AG10803 (cell line): Measurements from ENCODE around the gene PIK3CD.
"Not testable (repeated sequence)": the region's sequence is repeated elsewhere in the genome, so short reads cannot be mapped to it uniquely, and the experiment has no call there.

Experiments
- DNase-seq: peaks from one replicate; pipeline ENCODE4 v3.0.0; 2010; ENCODE audit warnings: low read depth
- H3K4me3 ChIP-seq: 2 replicates; pipeline ENCODE4 v1.5.1; 2011; ENCODE audit warnings: mild to moderate bottlenecking, low read length, control low read depth
- TF ChIP-seq, protein P1 (sequence below): conservative IDR thresholded peaks from 2 replicates; pipeline ENCODE4 v1.5.1; 2011; ENCODE audit warnings: mild to moderate bottlenecking, low read length, control low read depth, inconsistent platforms

The PIK3CD gene

DNA sequence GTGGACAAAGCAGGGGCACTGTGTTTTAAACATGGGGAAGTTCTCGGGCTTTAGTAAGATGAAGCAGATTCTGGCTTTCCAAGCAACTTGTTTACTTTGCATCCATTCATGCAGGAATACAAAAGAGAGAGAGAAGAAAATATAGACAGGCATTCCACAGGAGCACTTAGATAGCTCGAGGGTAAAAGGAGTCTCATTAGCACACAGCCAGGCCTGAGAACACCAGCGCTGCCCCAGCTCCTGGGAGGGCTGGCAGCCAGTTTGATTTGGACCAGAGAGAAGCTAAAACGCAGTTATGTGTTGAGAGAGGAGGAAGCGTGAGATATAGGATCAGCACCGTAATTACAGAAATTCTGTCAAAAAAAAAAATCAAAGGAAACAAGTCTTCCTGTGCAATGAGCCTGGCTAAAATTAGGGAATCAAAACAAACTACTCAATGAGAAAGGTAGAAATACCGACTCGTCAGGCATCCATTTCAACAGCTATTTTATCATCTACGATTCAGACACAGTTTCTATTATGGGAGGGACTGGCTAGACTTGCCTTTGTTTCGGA, 104.0 kb downstream of the PIK3CD start:
- TF ChIP-seq, protein P1, sequence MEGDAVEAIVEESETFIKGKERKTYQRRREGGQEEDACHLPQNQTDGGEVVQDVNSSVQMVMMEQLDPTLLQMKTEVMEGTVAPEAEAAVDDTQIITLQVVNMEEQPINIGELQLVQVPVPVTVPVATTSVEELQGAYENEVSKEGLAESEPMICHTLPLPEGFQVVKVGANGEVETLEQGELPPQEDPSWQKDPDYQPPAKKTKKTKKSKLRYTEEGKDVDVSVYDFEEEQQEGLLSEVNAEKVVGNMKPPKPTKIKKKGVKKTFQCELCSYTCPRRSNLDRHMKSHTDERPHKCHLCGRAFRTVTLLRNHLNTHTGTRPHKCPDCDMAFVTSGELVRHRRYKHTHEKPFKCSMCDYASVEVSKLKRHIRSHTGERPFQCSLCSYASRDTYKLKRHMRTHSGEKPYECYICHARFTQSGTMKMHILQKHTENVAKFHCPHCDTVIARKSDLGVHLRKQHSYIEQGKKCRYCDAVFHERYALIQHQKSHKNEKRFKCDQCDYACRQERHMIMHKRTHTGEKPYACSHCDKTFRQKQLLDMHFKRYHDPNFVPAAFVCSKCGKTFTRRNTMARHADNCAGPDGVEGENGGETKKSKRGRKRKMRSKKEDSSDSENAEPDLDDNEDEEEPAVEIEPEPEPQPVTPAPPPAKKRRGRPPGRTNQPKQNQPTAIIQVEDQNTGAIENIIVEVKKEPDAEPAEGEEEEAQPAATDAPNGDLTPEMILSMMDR = no peak
- H3K4me3 ChIP-seq = no peak overlapping the region
- DNase-seq = no peak

DNA sequence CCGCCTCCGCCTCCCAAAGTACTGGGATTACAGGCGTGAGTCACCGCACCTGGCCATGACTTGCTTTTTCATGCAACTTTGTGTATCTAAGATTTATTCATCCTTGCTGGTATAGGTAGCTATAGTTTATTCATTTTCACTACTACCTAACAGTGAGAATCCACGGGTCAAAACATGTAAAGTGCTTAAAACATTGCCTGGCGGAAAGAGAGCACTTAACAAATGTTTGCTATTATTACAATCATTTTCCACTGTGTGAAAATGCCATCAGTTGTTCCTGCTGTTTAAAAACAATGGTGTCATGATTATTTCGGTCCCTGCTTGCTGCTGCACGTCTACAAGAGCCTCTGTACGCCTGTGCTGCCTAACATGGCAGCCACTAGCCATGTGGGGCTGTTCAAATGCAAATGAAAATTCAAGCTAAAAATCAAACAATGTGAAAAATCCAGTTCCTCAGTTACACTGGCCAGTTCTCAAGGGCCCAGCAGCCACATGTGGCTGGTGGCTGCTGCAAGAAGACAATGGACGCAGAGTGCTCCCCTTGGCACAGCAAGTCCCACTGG, 107.1 kb downstream of the PIK3CD start:
- TF ChIP-seq, protein P1 = no peak
- DNase-seq = no peak
- no peak overlapping the region for H3K4me3 ChIP-seq

DNA sequence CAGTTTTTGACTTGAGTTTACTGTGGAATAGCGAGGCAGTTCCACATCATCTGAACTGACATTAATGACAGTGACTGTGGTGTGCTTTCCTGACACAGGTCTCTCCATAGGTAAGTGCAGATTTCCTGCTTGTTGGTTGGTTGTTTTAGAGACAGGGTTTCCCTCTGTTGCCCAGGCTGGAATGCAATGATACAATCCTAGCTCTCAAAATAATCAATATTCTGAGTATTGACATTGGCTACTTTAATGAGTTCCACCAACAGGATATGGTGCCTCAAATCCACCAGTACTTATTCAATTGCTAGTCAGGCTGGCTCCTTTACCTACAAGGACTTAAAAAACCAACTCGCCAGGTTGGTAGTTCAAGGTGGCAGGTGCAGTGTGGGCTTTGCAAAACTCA, 108.4 kb downstream of the PIK3CD start:
- H3K4me3 ChIP-seq = no peak overlapping the region
- TF ChIP-seq, protein P1 = no peak
- DNase-seq = no peak

DNA sequence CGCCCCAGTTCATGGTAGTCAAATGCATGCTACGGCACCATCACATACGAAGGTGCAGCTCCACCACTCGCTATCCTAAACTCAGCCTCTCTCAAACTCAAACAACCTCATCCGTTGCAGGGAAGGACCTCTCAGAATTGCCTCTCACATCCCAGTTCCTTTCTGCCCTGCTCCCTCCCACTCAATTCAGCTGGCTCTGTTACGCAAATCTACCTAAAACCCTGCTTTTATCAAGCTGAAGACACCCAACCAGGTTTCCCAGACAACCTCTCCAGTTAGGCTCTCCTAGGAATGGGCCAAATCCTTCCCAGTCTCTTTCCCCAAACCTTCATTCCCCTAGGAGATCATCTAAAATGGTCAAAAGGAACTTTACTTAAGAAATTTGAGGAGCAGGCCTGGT, 109.3 kb downstream of the PIK3CD start:
- no peak overlapping the region for H3K4me3 ChIP-seq
- DNase-seq = no peak
- TF ChIP-seq, protein P1 = no peak

DNA sequence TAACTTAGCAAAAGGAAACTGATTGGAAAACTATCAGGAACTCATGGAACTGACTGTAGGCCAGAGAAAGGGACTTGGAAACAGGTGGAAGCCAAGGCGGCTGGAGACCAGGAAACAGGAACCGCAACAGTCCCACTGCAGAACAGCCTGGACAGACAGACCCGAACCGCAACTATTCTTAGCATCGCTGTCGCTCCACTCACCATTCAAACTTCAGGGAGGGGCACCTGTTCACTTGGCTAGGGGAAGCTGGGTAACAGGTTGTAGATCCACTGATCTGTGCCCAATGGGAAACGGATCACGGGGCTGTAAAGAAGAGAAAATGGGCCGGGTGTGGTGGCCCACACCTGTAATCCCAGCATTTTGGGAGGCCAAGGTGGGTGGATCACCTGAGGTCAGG, 110.3 kb downstream of the PIK3CD start:
- TF ChIP-seq, protein P1 = no peak
- H3K4me3 ChIP-seq = no peak overlapping the region
- DNase-seq = no peak

DNA sequence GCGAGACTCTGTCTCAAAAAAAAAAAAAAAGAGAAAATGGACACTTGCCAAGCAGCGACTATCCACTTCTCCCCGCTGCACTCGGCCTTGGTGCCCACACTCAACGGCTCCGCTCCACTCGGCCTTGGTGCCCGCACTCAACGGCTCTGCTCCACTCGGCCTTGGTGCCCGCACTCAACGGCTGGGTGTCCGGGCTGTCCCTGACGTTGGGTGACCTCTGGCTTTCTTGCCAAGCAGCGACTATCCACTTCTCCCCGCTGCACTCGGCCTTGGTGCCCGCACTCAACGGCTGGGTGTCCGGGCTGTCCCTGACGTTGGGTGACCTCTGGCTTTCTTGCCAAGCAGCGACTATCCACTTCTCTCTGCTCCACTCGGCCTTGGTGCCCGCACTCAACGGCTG, 110.9 kb downstream of the PIK3CD start:
- not testable (repeated sequence) for H3K4me3 ChIP-seq, DNase-seq

DNA sequence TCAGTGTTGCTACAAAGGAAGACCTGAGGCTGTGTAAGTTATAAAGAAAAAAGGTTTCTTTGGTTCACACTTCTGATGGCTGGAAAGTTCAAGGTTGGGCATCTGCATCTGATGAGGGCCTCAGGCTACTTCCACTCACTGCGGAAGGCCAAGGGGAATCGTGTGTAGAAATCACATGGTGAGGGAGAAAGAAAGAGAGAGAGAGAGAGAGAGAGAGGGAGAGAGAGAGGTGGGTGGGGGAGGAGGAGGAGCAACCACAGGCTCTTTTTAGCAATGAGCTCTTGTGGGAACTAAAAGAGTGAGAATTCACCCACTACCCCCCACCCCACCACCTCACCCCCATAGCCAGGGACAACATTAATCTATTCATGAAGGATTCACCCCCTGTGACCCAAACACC, 112.4 kb downstream of the PIK3CD start:
- DNase-seq = no peak
- TF ChIP-seq, protein P1 = no peak
- no peak overlapping the region for H3K4me3 ChIP-seq
